CD4-positive, alpha-beta T cell (primary cell): ENCODE measurements around the gene CSNK1G1. TPM values are rescaled to one million over a fixed set of nuclear protein-coding genes. Genes with fewer than 3 reads are reported as not detected.

Experiments used
- ATAC-seq: fragments of 200-7000 bp; cut with Tn5 transposase; one replicate; pipeline ENCODE4 v1.10.0; 2022; ENCODE audit warnings: mild to moderate bottlenecking; ENCODE audit not compliant: poor library complexity
- CTCF ChIA-PET: fragments of 350-600 bp; sonication (Branson Sonifier 250); formaldehyde crosslinking; loops from one replicate; lab custom pipeline; 2021; ENCODE audit warnings: antibody characterized with exemption, inconsistent platforms; lab: Charles Lee
- POLR2A ChIA-PET: fragments of 350-600 bp; sonication (Branson Sonifier 250); formaldehyde crosslinking; loops from one replicate; lab custom pipeline; 2021; ENCODE audit warnings: antibody characterized with exemption, inconsistent platforms; lab: Charles Lee
- DNase-seq, 14 experiments: peaks; one replicate each; pipeline ENCODE4 v3.0.0-alpha.2; 2013 to 2020; ENCODE audit warnings: mixed read lengths in 2 of 14
- H3K27ac ChIP-seq, 2 donors: one replicate each; pipeline versions ENCODE4 v1.5.1 to v1.7.0; 2013; ENCODE audit warnings: low read length in 2 of 2, low read depth in 1 of 2, mild to moderate bottlenecking in 1 of 2
- H3K27me3 ChIP-seq, 2 experiments: 1 replicate in 1 of 2; 2 replicates in 1 of 2; pipeline versions ENCODE4 v1.6.1 to v1.7.0; 2013; ENCODE audit warnings: low read length in 2 of 2, control low read depth in 1 of 2, mild to moderate bottlenecking in 1 of 2, moderate library complexity in 1 of 2; ENCODE audit not compliant: insufficient read depth in 2 of 2, control insufficient read depth in 1 of 2
- H3K36me3 ChIP-seq: one replicate; pipeline ENCODE4 v1.6.1; 2013; ENCODE audit warnings: low read length, control low read depth; ENCODE audit not compliant: insufficient read depth
- H3K4me1 ChIP-seq: one replicate; pipeline ENCODE4 v1.6.1; 2013; ENCODE audit warnings: low read length, control low read depth; ENCODE audit not compliant: insufficient read depth
- H3K4me3 ChIP-seq: one replicate; pipeline ENCODE4 v1.5.1; 2013; ENCODE audit warnings: mild to moderate bottlenecking, low read length, moderate library complexity
- H3K9me3 ChIP-seq, 2 experiments: 1 replicate in 1 of 2; 2 replicates in 1 of 2; pipeline versions ENCODE4 v1.6.1 to v1.7.0; 2013; ENCODE audit warnings: low read length in 2 of 2, mild to moderate bottlenecking in 2 of 2, control low read depth in 1 of 2, moderate library complexity in 1 of 2; ENCODE audit not compliant: control insufficient read depth in 1 of 2, insufficient read depth in 1 of 2
- H3K27ac Mint-ChIP-seq: one replicate; pipeline ENCODE4 v1.8.0; 2020; ENCODE audit warnings: mixed read lengths
- H3K27me3 Mint-ChIP-seq: one replicate; pipeline ENCODE4 v1.8.0; 2021; ENCODE audit warnings: mixed read lengths
- H3K36me3 Mint-ChIP-seq: one replicate; pipeline ENCODE4 v1.8.0; 2021; ENCODE audit warnings: low read depth, mixed read lengths
- H3K4me1 Mint-ChIP-seq: one replicate; pipeline ENCODE4 v1.8.0; 2021; ENCODE audit warnings: low read depth, mixed read lengths
- H3K4me3 Mint-ChIP-seq: one replicate; pipeline ENCODE4 v1.8.0; 2020; ENCODE audit warnings: mild to moderate bottlenecking, mixed read lengths
- H3K9me3 Mint-ChIP-seq: one replicate; pipeline ENCODE4 v1.8.0; 2020; ENCODE audit warnings: mixed read lengths
- intact Hi-C, 2 experiments: fragments of 100-400 bp; cut with DNase I in 1 of 2; cut with micrococcal nuclease in 1 of 2; formaldehyde crosslinking; loops; one replicate each; pipeline versions ENCODE4 v1.15.1 to v1.9.0; 2023 to 2025; cut with DNase I, micrococcal nuclease
- total RNA-seq, 174 experiments: library from RNA in 2 of 174; stranded (reverse) in 2 of 174; gene quantifications; one replicate each; pipeline ENCODE4 v1.2.3 and lab custom pipeline; 2021 to 2026
- TF ChIP-seq, protein P1 (sequence below): fragments of 200-600 bp; IDR thresholded peaks from one replicate; pipeline ENCODE4 v1.8.0; 2022; ENCODE audit warnings: antibody characterized with exemption, mild to moderate bottlenecking

The CSNK1G1 gene
- total RNA-seq, 2 experiments from 2014 or later, result 12.2 to 13.7 TPM

DNA sequence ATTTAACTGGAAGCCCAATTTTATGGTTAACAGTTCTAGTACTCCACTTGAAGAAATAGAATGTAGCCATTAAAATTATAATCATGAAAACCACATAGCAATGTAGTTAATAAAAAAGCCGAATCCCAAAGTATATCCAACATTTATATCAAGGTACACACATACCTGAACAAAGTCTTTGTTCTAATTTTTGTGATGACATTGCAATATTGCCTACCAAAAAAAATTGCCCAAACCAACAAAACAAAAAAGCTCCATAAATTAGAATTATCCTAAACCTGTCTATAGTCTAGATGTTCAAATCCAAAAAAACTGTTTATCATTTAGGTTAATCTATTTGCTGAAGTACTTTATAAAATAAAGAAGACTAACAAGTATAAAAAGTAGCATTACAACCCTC, 70.8 kb downstream of the CSNK1G1 start:
- no peaks in the 10 kb centered on the region for H3K36me3 Mint-ChIP-seq
- TF ChIP-seq, protein P1, sequence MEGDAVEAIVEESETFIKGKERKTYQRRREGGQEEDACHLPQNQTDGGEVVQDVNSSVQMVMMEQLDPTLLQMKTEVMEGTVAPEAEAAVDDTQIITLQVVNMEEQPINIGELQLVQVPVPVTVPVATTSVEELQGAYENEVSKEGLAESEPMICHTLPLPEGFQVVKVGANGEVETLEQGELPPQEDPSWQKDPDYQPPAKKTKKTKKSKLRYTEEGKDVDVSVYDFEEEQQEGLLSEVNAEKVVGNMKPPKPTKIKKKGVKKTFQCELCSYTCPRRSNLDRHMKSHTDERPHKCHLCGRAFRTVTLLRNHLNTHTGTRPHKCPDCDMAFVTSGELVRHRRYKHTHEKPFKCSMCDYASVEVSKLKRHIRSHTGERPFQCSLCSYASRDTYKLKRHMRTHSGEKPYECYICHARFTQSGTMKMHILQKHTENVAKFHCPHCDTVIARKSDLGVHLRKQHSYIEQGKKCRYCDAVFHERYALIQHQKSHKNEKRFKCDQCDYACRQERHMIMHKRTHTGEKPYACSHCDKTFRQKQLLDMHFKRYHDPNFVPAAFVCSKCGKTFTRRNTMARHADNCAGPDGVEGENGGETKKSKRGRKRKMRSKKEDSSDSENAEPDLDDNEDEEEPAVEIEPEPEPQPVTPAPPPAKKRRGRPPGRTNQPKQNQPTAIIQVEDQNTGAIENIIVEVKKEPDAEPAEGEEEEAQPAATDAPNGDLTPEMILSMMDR, result no peak
- no peaks in the 10 kb centered on the region for H3K4me1 ChIP-seq
- H3K4me1 Mint-ChIP-seq, result peaks cover 12% of the 10 kb centered on the region
- H3K27ac ChIP-seq, result no peak overlapping the region
- no peaks in the 10 kb centered on the region for H3K9me3 Mint-ChIP-seq
- no peaks in the 10 kb centered on the region for H3K27me3 ChIP-seq
- DNase-seq (no peak), ATAC-seq (no peak)
- ChIA-PET CTCF (no interaction called here), POLR2A (interaction anchor here (0.9 kb wide), 1 partner anchor 12 kb away, joined by 3 read pairs; no protein-coding TSS in a partner anchor)
- H3K4me3 ChIP-seq, result no peak overlapping the region
- H3K36me3 ChIP-seq, result no peaks in the 10 kb centered on the region
- no peaks in the 10 kb centered on the region for H3K27me3 Mint-ChIP-seq
- intact Hi-C loops, result no loop called here
- no peaks in the 10 kb centered on the region for H3K9me3 ChIP-seq
- H3K27ac Mint-ChIP-seq, result no peak overlapping the region
- H3K4me3 Mint-ChIP-seq, result no peak overlapping the region

DNA sequence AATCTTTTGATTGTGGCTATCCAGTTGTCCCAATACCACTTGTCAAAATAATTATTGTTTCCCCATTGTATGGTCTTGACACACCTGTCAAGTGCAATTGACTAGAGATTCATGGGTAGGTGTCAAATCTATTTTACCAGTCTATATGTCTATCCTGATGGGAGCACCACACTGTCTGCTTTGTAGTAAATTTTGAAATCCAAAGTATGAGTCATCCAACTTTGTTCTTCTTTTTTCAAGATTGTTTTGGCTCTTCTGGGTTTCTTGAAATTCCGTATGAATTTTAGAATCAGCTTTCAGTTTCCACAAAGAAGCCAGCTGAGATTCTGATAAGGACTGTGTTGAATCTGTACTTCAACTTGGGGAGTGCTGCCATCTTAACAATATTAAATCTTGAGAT, 71.9 kb downstream of the CSNK1G1 start:
- Mint-ChIP-seq H3K36me3 (peaks cover 3% of the 10 kb centered on the region), H3K4me3 (no peak overlapping the region), H3K27me3 (no peaks in the 10 kb centered on the region), H3K4me1 (peaks cover 14% of the 10 kb centered on the region), H3K9me3 (no peaks in the 10 kb centered on the region), H3K27ac (no peak overlapping the region)
- no peaks in the 10 kb centered on the region for H3K4me1 ChIP-seq
- H3K27ac ChIP-seq, result no peak overlapping the region
- H3K27me3 ChIP-seq, result no peaks in the 10 kb centered on the region
- DNase-seq, result peak in 2 of 14 experiments; percentile 19 to 24
- H3K36me3 ChIP-seq, result no peaks in the 10 kb centered on the region
- no peaks in the 10 kb centered on the region for H3K9me3 ChIP-seq
- TF ChIP-seq, protein P1, result no peak
- ATAC-seq, result no peak
- ChIA-PET CTCF (no interaction called here), POLR2A (interaction anchor here (0.6 to 1.1 kb wide), 2 partner anchors 11 to 570 kb away, joined by 3 read pairs; no protein-coding TSS in a partner anchor)
- H3K4me3 ChIP-seq, result no peak overlapping the region
- intact Hi-C loops, result no loop called here

DNA sequence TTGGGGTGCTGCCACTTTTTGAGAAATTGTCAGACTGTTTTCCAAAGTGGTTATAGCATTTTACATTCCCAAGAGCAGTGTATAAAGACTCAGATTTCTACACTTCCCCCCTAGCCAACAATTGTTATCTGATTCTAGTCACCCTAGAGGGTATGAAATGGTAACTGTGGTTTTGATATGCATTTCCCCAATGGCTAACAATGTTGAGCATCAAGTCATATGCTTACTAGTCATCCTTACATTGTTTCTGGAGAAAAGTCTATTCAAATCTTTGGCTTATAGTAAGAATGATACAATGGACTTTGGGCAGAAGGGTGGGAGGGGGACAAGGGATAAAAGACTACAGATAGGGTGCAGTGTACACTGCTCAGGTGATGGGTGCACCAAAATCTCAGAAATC, 73.3 kb downstream of the CSNK1G1 start:
- no peaks in the 10 kb centered on the region for H3K27me3 ChIP-seq
- H3K27ac ChIP-seq, result no peak overlapping the region
- Mint-ChIP-seq H3K4me3 (no peak overlapping the region), H3K9me3 (no peaks in the 10 kb centered on the region), H3K4me1 (peaks cover 17% of the 10 kb centered on the region), H3K27ac (no peak overlapping the region), H3K36me3 (peaks cover 9% of the 10 kb centered on the region), H3K27me3 (no peaks in the 10 kb centered on the region)
- no peak overlapping the region for H3K4me3 ChIP-seq
- no peaks in the 10 kb centered on the region for H3K4me1 ChIP-seq
- intact Hi-C loops, result no loop called here
- ATAC-seq, result no peak
- POLR2A ChIA-PET, result no interaction called here
- no peaks in the 10 kb centered on the region for H3K36me3 ChIP-seq
- TF ChIP-seq, protein P1, result no peak
- H3K9me3 ChIP-seq, result no peaks in the 10 kb centered on the region
- no peak for DNase-seq
- CTCF ChIA-PET, result interaction anchor here (0.6 kb wide), 1 partner anchor 157 kb away, joined by 4 read pairs; no protein-coding TSS in a partner anchor
